ENCODE measurements around the gene TCTN1. TPM values are rescaled to one million over a fixed set of nuclear protein-coding genes. Genes with fewer than 3 reads are reported as not detected.

The TCTN1 gene
- total and polyA plus RNA-seq, 9 of the 15 experiments (the other 6 are each of a cell fraction or from before 2014, with no cell fraction given): 0.32 to 12.5 (median 4.0) TPM

DNA sequence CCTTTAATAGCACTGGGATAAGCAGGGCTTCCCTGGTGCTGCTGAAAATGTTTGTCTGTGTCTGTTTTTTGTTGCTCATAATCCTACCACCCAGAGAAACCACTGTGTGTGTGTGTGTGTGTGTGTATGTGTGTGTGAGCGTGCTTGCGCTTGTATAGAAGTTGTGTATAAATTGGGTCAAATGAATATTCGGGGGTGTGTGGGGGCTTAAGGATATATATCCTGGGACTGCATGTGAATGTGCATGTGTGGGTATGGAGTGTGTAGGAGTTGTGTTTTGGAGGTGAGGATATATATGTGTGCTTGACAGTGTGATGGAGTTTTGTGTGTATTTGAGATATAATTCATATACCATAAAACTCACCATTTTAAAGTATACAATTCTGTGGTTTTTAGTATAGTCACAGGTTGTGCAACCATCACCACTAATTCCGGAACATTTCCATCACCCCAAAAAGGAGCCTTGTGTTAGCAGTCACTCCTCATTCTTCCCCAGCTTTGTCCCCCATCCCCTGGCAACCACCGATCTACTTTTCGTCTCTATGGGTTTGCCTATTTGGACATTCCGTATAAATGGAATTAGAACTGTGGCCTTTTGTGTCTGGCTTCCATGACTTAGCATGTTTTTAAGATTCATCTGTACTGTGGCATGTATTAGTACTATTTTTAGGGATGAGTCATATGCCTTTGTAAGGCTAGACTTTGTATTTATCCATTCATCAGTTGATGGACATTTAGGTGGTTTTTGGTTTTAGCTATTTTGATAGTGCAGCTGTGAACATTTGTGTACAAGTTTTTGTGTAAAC, 25.6 kb downstream of the TCTN1 start (continued):
- TF ChIP-seq JUN (IDR thresholded peaks at IDR 0.05; ENCODE audit: borderline replicate concordance, low read depth, low read length) (peak; percentile 74), JUN (CRISPR knock-in tag; IDR thresholded peaks at IDR 0.05; ENCODE audit: borderline replicate concordance) (no peak), SREBF2 (CRISPR knock-in tag; IDR thresholded peaks at IDR 0.05) (no peak), GTF2F1 (IDR thresholded peaks at IDR 0.05; ENCODE audit: low read depth, low read length) (no peak), ZNF592 (IDR thresholded peaks at IDR 0.05) (0 out of 2 replicates have a peak, but pooled peaks have one; percentile 42), BMI1 (IDR thresholded peaks at IDR 0.05; ENCODE audit: low read length) (no peak), ZNF24 (IDR thresholded peaks at IDR 0.05) (no peak), ZZZ3 (IDR thresholded peaks at IDR 0.05) (no peak), KDM1A (IDR thresholded peaks at IDR 0.05) (0 out of 4 replicates have a peak, but pooled peaks of 1 of the 2 experiments have one; percentile 23), MAFF (IDR thresholded peaks at IDR 0.05; ENCODE audit: low read length) (peak; percentile 36; the same call in 1 of the 2 replicates), NRF1 (conservative IDR thresholded peaks at IDR 0.05 in 1 of 2, IDR thresholded peaks at IDR 0.05 in 1 of 2) (no peak), FOXK1 (CRISPR knock-in tag; IDR thresholded peaks at IDR 0.05; ENCODE audit: borderline replicate concordance) (no peak), ATF2 (CRISPR knock-in tag; IDR thresholded peaks at IDR 0.05) (no peak), MITF (IDR thresholded peaks at IDR 0.05) (no peak), JUNB (CRISPR knock-in tag; conservative IDR thresholded peaks at IDR 0.05) (peak; percentile 67; the same call in 1 of the 2 replicates), ZNF316 (IDR thresholded peaks at IDR 0.05) (peak; percentile 91), MAFG (tag; conservative IDR thresholded peaks at IDR 0.05) (peak; percentile 95), NR3C1 (CRISPR knock-in tag; IDR thresholded peaks at IDR 0.05) (no peak), ETV6 (IDR thresholded peaks at IDR 0.05; ENCODE audit: borderline replicate concordance in 1 of 2, low read depth in 2 of 2, low read length in 1 of 2) (no peak), ETV6 (CRISPR knock-in tag; IDR thresholded peaks at IDR 0.05; ENCODE audit: borderline replicate concordance) (no peak), MAFK (IDR thresholded peaks at IDR 0.05; ENCODE audit: low read length) (peak; percentile 47; the same call in 1 of the 2 replicates), ZNF644 (tag; IDR thresholded peaks at IDR 0.05; ENCODE audit: low read depth) (no peak), RCOR1 (IDR thresholded peaks at IDR 0.05; ENCODE audit: borderline replicate concordance in 1 of 2, low read depth in 2 of 2, low read length in 2 of 2) (peak in 1 of 2 experiments; percentile 31; a peak in 1 of 4 replicates)
